HG02973 (cell line): ENCODE measurements around the gene TPO.
"Not testable (repeated sequence)": the region's sequence is repeated elsewhere in the genome, so short reads cannot be mapped to it uniquely, and the experiment has no call there.

ENCODE experiments used
- ATAC-seq: cut with Tn5 transposase; IDR thresholded peaks from one replicate; pipeline ENCODE4 v1.9.1; 2021; ENCODE audit warnings: moderate library complexity; ENCODE audit not compliant: unreplicated experiment

The TPO gene

DNA sequence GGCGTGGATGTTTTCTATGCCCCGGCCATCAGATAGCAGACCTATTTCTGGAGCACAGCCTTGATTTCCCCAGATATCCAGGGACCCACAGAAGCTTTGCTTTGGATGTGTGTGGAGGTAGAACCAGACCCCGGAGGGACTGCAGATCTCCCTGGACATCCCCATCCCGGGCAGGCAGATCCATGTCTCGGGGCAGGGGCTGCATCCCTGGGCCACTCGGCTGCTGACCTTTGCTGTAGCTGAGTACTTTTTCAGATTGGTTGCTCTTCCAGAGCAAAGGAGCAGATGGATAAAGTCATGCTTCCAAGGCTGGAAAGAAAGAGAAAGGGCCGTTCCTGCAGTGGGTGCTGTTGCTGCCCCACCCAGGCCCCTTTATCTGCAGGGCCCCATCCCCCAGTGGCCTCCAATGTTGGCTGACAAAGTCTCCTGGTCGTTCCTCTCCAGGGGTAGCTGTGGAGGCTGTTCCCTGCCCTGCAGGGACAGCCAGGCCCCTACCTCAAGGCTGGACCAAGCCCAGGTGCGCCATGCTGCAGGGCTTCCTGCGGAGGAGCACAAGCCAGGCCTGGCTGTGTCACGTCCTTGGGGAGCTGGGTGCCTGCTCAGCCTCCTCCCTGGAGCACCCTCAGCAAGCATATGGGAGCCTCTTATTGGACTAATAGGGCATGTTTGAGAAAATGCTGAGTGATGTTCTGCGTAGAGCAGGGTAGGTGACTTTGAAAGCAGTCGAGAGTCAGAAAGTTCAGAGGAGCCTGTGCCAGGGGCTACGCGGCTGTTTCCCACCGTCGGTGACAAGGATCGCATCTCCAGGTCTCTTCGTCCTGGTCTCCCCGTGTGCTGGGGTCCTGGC lies 68.4 kb downstream of the TPO start:
- ATAC-seq = no peak

DNA sequence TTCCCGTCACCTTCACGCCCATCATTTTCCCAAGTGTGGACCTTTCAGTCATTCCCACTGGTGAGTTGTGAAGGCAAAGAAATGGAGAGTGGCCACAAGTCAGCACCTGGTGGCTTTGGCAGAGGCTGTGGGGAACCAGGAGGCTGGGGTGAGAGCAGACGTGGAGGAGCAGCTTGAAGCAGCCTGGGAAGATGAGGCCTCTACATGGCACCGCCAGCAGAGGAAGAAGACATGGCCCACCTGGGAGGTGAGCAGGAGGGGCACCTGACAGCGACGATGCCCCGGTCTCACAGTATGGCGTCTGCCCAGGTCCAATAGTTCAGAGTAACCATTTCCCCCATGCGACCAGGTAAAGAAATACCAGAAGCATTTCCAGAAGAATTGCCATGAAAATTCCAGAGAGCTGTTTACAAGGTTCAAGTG lies 69.0 kb downstream of the TPO start:
- no peak for ATAC-seq

GRCh38 chr2:1482981-1483380 lies 69.7 kb downstream of the TPO start:
- no peak for ATAC-seq

- no peak for ATAC-seq
Observed at GRCh38 chr2:1483551-1483950, 70.3 kb downstream of the TPO start.

DNA sequence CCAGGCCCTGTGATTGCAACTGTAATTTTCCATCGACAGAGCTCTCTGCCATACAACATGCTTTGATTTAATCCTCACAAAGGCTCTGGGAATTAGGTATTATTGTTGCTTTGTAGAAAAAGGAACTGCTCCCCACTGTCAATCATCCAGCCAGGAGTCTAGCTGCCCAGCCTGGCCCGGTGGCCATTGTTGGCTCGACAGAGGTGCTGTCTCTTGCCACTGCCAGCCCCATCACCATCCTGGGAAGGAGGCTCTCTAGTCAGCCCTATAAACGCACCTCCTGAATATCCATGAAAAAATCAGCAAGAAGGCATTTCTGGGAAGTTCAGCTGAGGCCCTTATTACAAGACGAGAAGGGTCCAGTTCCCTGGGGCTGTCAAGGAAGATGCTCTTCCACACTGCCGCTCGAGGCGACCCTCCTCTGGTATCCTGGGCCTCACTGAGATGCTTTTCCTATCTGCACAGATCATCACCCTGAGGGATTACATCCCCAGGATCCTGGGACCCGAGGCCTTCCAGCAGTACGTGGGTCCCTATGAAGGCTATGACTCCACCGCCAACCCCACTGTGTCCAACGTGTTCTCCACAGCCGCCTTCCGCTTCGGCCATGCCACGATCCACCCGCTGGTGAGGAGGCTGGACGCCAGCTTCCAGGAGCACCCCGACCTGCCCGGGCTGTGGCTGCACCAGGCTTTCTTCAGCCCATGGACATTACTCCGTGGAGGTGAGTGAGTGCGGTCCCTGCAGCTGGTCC lies 71.0 kb downstream of the TPO start:
- no peak for ATAC-seq

GRCh38 chr2:1486670-1487069 lies 73.4 kb downstream of the TPO start:
- ATAC-seq = no peak

DNA sequence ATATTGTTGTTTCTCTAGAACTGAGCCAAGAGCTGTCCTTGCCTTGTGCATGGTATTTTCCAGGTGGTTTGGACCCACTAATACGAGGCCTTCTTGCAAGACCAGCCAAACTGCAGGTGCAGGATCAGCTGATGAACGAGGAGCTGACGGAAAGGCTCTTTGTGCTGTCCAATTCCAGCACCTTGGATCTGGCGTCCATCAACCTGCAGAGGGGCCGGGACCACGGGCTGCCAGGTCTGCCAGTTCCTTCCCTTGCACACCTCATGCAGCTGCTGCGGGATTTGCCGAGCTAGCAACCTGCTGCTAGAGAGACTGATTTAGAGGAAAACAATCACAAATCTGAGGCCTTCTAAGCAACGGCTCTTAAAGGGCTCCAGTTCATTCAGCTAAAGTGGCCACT lies 74.5 kb downstream of the TPO start:
- no peak for ATAC-seq

DNA sequence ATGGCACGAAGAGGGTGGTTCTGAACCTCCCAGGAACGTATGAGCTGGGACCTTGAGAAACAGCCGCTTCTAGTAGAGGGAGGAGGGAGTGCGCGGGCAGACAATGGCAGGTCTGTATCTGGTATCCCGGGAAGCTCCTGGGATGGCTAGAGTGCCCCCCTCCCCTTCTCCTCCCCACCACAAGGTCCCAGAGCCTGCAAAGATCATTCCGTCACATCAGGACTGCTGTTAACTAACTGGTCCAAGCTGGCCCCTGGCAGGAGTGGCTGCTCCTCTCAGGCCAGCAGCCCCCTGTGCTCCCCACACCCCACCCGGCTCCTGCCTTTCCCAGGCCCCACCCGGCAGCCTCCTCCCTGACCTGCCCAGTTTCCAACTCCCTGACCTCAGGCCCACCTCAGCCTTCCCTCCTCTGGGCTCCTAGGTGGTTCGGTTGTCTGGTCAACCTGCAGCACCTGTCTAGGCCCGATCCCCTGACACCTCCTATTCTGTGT lies 75.0 kb downstream of the TPO start:
- ATAC-seq = no peak

- no peak for ATAC-seq
Observed at GRCh38 chr2:1488851-1489250, 75.6 kb downstream of the TPO start.

DNA sequence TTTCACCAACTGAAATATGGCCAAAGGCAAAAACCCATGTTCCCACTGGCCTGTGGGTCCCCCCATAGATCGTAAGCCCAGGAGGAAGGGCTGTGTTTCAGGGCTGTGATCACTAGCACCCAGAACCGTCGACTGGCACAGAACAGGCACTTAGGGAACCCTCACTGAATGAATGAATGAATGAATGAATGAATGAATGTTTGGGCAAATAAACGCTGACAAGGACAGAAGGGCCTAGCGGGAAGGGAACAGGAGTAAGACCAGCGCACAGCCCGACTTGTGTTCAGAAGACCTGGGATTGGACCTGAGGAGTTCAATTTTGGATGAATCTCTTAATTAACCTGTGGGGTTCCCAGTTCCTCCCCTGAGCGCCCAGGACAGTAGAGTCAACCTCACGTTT lies 76.2 kb downstream of the TPO start:
- ATAC-seq = no peak

GRCh38 chr2:1490381-1490780 lies 77.1 kb downstream of the TPO start:
- not testable (repeated sequence) for ATAC-seq

DNA sequence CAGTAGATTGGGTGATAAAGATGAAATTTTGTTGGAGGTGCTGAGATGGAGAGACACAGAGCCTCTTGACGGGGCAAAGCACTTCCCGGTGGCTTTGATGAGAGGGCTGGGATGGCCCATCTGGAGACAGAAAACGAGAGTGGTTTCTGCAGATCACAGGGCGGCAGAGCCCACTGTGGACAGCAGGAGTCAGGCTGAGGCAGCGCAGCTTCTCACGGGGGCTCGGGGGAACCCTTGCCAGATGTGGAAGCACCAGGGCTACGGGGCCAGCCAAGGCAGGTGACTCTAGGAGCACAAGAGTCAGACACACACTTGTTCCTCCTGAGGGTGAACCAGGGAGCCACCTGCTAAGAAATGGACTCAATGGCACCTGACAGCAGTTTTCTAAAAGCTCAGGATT lies 78.5 kb downstream of the TPO start:
- no peak for ATAC-seq

- ATAC-seq = not testable (repeated sequence)
Observed at GRCh38 chr2:1492231-1492630, 79.0 kb downstream of the TPO start.

GRCh38 chr2:1492711-1493430 lies 79.6 kb downstream of the TPO start:
- ATAC-seq = no peak

DNA sequence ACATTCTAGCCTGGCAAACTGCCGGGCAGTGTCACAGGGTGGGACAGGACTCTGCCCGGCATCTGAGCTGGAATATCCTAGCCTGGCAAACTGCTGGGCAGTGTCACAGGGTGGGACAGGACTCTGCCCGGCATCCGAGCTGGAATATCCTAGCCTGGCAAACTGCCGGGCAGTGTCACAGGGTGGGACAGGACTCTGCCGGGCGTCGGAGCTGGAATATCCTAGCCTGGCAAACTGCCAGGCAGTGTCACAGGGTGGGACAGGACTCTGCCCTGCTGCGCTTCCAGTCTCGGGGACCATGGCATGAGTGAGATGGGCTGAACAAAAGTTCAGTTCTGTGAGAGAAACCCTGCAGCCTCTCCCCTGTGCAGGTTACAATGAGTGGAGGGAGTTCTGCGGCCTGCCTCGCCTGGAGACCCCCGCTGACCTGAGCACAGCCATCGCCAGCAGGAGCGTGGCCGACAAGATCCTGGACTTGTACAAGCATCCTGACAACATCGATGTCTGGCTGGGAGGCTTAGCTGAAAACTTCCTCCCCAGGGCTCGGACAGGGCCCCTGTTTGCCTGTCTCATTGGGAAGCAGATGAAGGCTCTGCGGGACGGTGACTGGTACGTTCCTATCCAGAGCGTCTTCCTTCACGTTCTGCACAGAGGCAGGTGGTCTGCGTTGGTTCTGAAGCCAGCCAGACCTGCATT lies 80.3 kb downstream of the TPO start:
- no peak for ATAC-seq

- no peak for ATAC-seq
Observed at GRCh38 chr2:1494257-1494656, 81.0 kb downstream of the TPO start.

GRCh38 chr2:1494906-1495305 lies 81.6 kb downstream of the TPO start:
- no peak for ATAC-seq

DNA sequence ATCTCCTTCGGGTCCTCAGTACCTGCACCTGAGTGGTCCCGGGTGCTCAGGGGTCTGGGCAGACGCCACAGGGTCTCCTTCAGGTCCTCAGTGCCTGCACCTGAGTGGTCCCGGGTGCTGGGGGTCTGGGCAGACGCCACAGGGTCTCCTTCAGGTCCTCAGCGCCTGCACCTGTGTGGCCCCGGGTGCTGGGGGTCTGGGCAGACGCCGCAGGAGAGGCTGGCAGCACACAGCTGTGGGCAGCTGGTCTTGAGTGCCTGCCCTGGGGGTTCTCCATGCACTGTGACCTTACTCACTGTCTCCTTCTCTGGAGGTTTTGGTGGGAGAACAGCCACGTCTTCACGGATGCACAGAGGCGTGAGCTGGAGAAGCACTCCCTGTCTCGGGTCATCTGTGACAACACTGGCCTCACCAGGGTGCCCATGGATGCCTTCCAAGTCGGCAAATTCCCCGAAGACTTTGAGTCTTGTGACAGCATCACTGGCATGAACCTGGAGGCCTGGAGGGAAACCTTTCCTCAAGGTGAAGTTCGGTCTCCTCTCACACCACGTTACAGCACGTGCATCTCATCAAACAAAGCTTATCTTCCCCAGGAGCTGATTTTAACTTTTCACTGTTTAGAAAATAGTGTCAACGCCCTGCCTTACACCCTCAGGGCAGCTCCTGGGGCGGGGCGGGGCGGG lies 82.6 kb downstream of the TPO start:
- ATAC-seq = no peak

GRCh38 chr2:1496359-1496821 lies 83.1 kb downstream of the TPO start:
- no peak for ATAC-seq

DNA sequence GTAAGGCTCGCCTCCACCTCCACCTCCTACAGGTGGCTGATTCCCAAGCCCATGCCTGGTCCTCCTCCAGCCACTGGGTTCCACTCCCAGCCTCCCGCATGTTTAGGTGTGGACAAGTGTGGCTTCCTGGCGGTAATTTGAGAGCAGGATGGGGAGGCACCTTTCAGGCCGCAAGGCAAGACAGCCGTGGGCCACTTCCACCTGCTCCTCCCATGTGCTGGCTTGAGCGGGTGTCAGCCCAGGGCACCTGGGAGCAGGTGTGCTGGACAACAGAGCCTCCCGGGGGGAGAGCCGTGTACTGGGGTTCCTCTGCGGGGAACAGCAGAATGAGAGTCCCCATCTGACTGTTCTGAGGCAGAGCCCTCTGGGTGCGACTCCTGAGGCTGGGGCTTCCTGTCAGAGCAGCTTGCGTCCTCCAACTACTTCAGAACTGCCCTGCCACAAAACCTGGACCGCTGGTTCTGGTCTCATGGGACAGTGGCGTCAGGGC lies 83.9 kb downstream of the TPO start:
- ATAC-seq = no peak
